HepG2 (cell line): ENCODE results near the gene SLC22A14. TPM values are rescaled to one million over a fixed set of nuclear protein-coding genes. Genes with fewer than 3 reads are reported as not detected.
A peak's percentile ranks its signal among the peaks of the same experiment; 100 is the strongest.

Source experiments
- CHD4 ChIP-seq: fragments of 200-600 bp; sonication (generic); IDR thresholded peaks from 2 replicates; pipeline ENCODE4 v1.7.0; 2017; ENCODE audit warnings: mild to moderate bottlenecking, low read length, borderline replicate concordance
- FOXO1 ChIP-seq: sonication (generic); formaldehyde crosslinking; IDR thresholded peaks from 2 replicates; pipeline ENCODE4 v1.4.0; 2020; ENCODE audit warnings: missing genetic modification reagents
- RFX5 ChIP-seq: IDR thresholded peaks from 2 replicates; pipeline ENCODE4 v1.6.1; 2011; ENCODE audit warnings: low read depth, low read length, improper control_type of control experiment
- SIN3A ChIP-seq: IDR thresholded peaks from 2 replicates; pipeline ENCODE4 v1.6.1; 2011; ENCODE audit warnings: low read depth, mild to moderate bottlenecking, control low read depth, low read length, borderline replicate concordance
- ZNF234 ChIP-seq: sonication (generic); formaldehyde crosslinking; conservative IDR thresholded peaks from 2 replicates; pipeline ENCODE4 v1.5.1; 2020; ENCODE audit warnings: mild to moderate bottlenecking, missing genetic modification reagents
- polyA plus RNA-seq, 8 experiments: library from polyadenylated mRNA; depleted of rRNA in 3 of 8; stranded (reverse) in 7 of 8; unstranded in 1 of 8; fragments of >200 nt; fragmentation: Illumina TruSeq in 4 of 8; extraction: Trizol in 4 of 8; gene quantifications; 2 replicates each; pipeline versions ENCODE4 v1.2.1 to v1.2.3, GENCODE V29; 2011 to 2016; ENCODE audit warnings: low read depth in 4 of 8, missing spikeins in 1 of 8, mixed read lengths in 1 of 8; ENCODE audit not compliant: insufficient read depth in 1 of 8
- total RNA-seq, 5 experiments: library from RNA; depleted of rRNA; stranded (reverse); fragments of >200 nt; fragmentation: Illumina TruSeq; extraction: Trizol; gene quantifications; 2 replicates each; pipeline ENCODE4 v1.2.3, GENCODE V29; 2016; ENCODE audit warnings: low read depth in 1 of 5
- TF ChIP-seq, protein P1 (sequence below): sonication (generic); formaldehyde crosslinking; IDR thresholded peaks from 2 replicates; pipeline ENCODE4 v1.4.0; 2020; ENCODE audit warnings: missing genetic modification reagents
- TF ChIP-seq, protein P2 (sequence below): sonication (generic); formaldehyde crosslinking; IDR thresholded peaks from 2 replicates; pipeline ENCODE4 v1.4.0; 2020; ENCODE audit warnings: missing genetic modification reagents
- TF ChIP-seq, protein P3 (sequence below): sonication (generic); formaldehyde crosslinking; IDR thresholded peaks from 2 replicates; pipeline ENCODE4 v1.8.1; 2023; ENCODE audit warnings: mild to moderate bottlenecking, missing genetic modification reagents
- TF ChIP-seq, protein P4 (sequence below): sonication (generic); formaldehyde crosslinking; IDR thresholded peaks from 2 replicates; pipeline ENCODE4 v1.4.0; 2020; ENCODE audit warnings: missing genetic modification reagents, borderline replicate concordance
- TF ChIP-seq, protein P5 (sequence below): sonication (generic); formaldehyde crosslinking; IDR thresholded peaks from 2 replicates; pipeline ENCODE4 v1.8.0; 2022; ENCODE audit warnings: mild to moderate bottlenecking, missing genetic modification reagents, borderline replicate concordance

SLC22A14 gene
- total and polyA plus RNA-seq, 2 of the 13 experiments (the other 11 are each of a cell fraction or from before 2014, with no cell fraction given): 0.03 TPM; not detected in 1

DNA sequence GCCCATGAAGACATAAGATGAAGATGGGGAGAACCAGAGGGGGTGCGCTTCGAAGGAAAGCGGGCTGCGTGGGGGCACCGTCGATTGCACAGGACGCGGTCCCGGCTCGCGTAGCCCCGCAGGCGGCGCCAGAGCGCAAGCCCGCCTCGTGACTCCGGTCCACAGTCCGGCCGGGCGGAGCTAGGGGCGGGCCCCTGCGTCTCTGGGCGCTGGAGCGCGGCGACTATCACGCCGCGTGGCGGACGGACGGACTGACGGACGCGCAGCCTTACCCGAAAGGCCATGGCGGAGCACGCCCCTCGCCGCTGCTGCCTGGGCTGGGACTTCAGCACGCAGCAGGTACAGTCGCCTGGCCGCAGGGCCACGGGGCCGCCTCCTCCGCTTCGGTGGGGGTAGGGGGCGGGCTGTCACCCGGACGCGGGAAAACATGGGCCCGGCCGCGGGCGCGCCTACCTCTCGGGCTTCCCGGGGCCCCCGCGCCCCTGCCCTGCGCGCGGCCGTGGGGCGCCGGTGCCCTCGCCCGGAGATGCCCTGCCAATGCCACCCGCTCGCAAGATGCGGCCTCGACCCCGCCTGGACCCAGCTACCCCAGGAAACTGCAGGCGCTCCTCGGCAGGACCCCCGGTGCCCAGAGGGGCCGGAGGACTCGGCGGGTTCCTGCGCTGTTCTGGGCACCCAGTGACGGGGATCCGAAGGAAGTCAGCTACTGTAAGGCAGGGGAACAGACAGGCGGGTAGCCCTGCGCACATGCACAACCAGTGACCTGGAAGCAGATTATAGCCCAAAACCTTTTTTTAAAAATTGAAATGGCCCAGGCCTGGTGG, 64.7 kb downstream of the SLC22A14 start, which contains the start of gene XYLB (continued):
- TF ChIP-seq, protein P1, sequence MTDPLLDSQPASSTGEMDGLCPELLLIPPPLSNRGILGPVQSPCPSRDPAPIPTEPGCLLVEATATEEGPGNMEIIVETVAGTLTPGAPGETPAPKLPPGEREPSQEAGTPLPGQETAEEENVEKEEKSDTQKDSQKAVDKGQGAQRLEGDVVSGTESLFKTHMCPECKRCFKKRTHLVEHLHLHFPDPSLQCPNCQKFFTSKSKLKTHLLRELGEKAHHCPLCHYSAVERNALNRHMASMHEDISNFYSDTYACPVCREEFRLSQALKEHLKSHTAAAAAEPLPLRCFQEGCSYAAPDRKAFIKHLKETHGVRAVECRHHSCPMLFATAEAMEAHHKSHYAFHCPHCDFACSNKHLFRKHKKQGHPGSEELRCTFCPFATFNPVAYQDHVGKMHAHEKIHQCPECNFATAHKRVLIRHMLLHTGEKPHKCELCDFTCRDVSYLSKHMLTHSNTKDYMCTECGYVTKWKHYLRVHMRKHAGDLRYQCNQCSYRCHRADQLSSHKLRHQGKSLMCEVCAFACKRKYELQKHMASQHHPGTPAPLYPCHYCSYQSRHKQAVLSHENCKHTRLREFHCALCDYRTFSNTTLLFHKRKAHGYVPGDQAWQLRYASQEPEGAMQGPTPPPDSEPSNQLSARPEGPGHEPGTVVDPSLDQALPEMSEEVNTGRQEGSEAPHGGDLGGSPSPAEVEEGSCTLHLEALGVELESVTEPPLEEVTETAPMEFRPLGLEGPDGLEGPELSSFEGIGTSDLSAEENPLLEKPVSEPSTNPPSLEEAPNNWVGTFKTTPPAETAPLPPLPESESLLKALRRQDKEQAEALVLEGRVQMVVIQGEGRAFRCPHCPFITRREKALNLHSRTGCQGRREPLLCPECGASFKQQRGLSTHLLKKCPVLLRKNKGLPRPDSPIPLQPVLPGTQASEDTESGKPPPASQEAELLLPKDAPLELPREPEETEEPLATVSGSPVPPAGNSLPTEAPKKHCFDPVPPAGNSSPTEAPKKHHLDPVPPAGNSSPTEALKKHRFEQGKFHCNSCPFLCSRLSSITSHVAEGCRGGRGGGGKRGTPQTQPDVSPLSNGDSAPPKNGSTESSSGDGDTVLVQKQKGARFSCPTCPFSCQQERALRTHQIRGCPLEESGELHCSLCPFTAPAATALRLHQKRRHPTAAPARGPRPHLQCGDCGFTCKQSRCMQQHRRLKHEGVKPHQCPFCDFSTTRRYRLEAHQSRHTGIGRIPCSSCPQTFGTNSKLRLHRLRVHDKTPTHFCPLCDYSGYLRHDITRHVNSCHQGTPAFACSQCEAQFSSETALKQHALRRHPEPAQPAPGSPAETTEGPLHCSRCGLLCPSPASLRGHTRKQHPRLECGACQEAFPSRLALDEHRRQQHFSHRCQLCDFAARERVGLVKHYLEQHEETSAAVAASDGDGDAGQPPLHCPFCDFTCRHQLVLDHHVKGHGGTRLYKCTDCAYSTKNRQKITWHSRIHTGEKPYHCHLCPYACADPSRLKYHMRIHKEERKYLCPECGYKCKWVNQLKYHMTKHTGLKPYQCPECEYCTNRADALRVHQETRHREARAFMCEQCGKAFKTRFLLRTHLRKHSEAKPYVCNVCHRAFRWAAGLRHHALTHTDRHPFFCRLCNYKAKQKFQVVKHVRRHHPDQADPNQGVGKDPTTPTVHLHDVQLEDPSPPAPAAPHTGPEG (CRISPR knock-in tag): no peak
- TF ChIP-seq CHD4 (no peak), FOXO1 (CRISPR knock-in tag) (peak; percentile 61), RFX5 (0 out of 2 replicates have a peak, but pooled peaks have one; percentile 18), ZNF234 (CRISPR knock-in tag) (peak; percentile 99), SIN3A (peak; percentile 79; the same call in 1 of the 2 replicates)
- TF ChIP-seq, protein P2, sequence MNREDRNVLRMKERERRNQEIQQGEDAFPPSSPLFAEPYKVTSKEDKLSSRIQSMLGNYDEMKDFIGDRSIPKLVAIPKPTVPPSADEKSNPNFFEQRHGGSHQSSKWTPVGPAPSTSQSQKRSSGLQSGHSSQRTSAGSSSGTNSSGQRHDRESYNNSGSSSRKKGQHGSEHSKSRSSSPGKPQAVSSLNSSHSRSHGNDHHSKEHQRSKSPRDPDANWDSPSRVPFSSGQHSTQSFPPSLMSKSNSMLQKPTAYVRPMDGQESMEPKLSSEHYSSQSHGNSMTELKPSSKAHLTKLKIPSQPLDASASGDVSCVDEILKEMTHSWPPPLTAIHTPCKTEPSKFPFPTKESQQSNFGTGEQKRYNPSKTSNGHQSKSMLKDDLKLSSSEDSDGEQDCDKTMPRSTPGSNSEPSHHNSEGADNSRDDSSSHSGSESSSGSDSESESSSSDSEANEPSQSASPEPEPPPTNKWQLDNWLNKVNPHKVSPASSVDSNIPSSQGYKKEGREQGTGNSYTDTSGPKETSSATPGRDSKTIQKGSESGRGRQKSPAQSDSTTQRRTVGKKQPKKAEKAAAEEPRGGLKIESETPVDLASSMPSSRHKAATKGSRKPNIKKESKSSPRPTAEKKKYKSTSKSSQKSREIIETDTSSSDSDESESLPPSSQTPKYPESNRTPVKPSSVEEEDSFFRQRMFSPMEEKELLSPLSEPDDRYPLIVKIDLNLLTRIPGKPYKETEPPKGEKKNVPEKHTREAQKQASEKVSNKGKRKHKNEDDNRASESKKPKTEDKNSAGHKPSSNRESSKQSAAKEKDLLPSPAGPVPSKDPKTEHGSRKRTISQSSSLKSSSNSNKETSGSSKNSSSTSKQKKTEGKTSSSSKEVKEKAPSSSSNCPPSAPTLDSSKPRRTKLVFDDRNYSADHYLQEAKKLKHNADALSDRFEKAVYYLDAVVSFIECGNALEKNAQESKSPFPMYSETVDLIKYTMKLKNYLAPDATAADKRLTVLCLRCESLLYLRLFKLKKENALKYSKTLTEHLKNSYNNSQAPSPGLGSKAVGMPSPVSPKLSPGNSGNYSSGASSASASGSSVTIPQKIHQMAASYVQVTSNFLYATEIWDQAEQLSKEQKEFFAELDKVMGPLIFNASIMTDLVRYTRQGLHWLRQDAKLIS (CRISPR knock-in tag): no peak; the same call in 1 of the 2 replicates
- TF ChIP-seq, protein P3, sequence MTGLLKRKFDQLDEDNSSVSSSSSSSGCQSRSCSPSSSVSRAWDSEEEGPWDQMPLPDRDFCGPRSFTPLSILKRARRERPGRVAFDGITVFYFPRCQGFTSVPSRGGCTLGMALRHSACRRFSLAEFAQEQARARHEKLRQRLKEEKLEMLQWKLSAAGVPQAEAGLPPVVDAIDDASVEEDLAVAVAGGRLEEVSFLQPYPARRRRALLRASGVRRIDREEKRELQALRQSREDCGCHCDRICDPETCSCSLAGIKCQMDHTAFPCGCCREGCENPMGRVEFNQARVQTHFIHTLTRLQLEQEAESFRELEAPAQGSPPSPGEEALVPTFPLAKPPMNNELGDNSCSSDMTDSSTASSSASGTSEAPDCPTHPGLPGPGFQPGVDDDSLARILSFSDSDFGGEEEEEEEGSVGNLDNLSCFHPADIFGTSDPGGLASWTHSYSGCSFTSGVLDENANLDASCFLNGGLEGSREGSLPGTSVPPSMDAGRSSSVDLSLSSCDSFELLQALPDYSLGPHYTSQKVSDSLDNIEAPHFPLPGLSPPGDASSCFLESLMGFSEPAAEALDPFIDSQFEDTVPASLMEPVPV (CRISPR knock-in tag): peak; percentile 87; the same call in 1 of the 2 replicates
- TF ChIP-seq, protein P4, sequence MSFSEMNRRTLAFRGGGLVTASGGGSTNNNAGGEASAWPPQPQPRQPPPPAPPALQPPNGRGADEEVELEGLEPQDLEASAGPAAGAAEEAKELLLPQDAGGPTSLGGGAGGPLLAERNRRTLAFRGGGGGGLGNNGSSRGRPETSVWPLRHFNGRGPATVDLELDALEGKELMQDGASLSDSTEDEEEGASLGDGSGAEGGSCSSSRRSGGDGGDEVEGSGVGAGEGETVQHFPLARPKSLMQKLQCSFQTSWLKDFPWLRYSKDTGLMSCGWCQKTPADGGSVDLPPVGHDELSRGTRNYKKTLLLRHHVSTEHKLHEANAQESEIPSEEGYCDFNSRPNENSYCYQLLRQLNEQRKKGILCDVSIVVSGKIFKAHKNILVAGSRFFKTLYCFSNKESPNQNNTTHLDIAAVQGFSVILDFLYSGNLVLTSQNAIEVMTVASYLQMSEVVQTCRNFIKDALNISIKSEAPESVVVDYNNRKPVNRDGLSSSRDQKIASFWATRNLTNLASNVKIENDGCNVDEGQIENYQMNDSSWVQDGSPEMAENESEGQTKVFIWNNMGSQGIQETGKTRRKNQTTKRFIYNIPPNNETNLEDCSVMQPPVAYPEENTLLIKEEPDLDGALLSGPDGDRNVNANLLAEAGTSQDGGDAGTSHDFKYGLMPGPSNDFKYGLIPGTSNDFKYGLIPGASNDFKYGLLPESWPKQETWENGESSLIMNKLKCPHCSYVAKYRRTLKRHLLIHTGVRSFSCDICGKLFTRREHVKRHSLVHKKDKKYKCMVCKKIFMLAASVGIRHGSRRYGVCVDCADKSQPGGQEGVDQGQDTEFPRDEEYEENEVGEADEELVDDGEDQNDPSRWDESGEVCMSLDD (CRISPR knock-in tag): peak; percentile 83; the same call in 1 of the 2 replicates
- TF ChIP-seq, protein P5, sequence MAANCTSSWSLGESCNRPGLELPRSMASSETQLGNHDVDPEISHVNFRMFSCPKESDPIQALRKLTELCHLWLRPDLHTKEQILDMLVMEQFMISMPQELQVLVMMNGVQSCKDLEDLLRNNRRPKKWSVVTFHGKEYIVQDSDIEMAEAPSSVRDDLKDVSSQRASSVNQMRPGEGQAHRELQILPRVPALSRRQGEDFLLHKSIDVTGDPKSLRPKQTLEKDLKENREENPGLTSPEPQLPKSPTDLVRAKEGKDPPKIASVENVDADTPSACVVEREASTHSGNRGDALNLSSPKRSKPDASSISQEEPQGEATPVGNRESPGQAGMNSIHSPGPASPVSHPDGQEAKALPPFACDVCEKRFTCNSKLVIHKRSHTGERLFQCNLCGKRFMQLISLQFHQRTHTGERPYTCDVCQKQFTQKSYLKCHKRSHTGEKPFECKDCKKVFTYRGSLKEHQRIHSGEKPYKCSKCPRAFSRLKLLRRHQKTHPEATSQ (CRISPR knock-in tag): peak; percentile 84; the same call in 1 of the 2 replicates
